GM12874 (cell line): ENCODE data around the gene ADAM22.

Source experiments
- CTCF ChIP-seq: IDR thresholded peaks from 2 replicates; pipeline ENCODE4 v1.5.1; 2011; ENCODE audit warnings: low read depth, mild to moderate bottlenecking, control low read depth, low read length, moderate library complexity; ENCODE audit not compliant: insufficient read depth

The ADAM22 gene

GRCh38 chr7:88127637-88128290 is 193.7 kb downstream of the ADAM22 start:
- no peak for TF ChIP-seq CTCF

- TF ChIP-seq CTCF = no peak
Measured at GRCh38 chr7:88132725-88133124, 198.7 kb downstream of the ADAM22 start.

- no peak for TF ChIP-seq CTCF
Measured at GRCh38 chr7:88140947-88141346, 206.9 kb downstream of the ADAM22 start.

GRCh38 chr7:88141479-88141878 is 207.4 kb downstream of the ADAM22 start:
- no peak for TF ChIP-seq CTCF

- no peak for TF ChIP-seq CTCF
Measured at GRCh38 chr7:88141953-88142352, 207.9 kb downstream of the ADAM22 start.

- no peak for TF ChIP-seq CTCF
Measured at GRCh38 chr7:88146616-88147015, 212.6 kb downstream of the ADAM22 start.

GRCh38 chr7:88147341-88147740 is 213.3 kb downstream of the ADAM22 start:
- no peak for TF ChIP-seq CTCF
